HepG2 (cell line): ENCODE measurements around the gene AGPAT3. TPM values are rescaled to one million over a fixed set of nuclear protein-coding genes. Genes with fewer than 3 reads are reported as not detected.

Experiments
- ATAC-seq: fragments of 200-7000 bp; cut with Tn5 transposase; 3 replicates; pipeline ENCODE4 v1.9.1; 2020; ENCODE audit warnings: mild to moderate bottlenecking, moderate library complexity
- BruUV-seq: library from RNA; stranded (reverse); fragments of 400-500 nt; replicated peaks from 2 replicates; lab custom pipeline; 2021; lab: Mats Ljungman, UMichigan
- CTCF ChIA-PET: fragments of 300-600 bp; formaldehyde crosslinking; extraction: SDS; loops from one replicate; lab custom pipeline; 2021; ENCODE audit warnings: low total read pairs, inconsistent platforms, low intra/inter-chr PET ratio; lab: Yijun Ruan, JAX
- POLR2A ChIA-PET: fragments of 350-600 bp; sonication (Branson Sonifier 250); formaldehyde crosslinking; loops from one replicate; lab custom pipeline; 2020; ENCODE audit warnings: antibody characterized with exemption, inconsistent platforms; lab: Yijun Ruan, JAX
- DNase-seq: peaks from one replicate; pipeline ENCODE4 v3.0.0-alpha.2; 2015; ENCODE audit warnings: low spot score
- FAIRE-seq: peaks from 3 replicates; lab custom pipeline; 2011; peaks lifted over from hg19 to GRCh38; lab: Jason Lieb, UNC
- H2AFZ ChIP-seq: one replicate; pipeline ENCODE4 v1.6.1; 2011; ENCODE audit warnings: low read length, inconsistent platforms
- H3K27ac ChIP-seq: fragments of 300-600 bp; 3 replicates; pipeline ENCODE4 v1.8.0; 2011; ENCODE audit warnings: mixed run types, mild to moderate bottlenecking, mixed read lengths, low read length, inconsistent platforms; ENCODE audit not compliant: insufficient read depth; ENCODE audit errors: extremely low read length
- H3K27me3 ChIP-seq, 2 experiments: fragments of 200-600 bp in 1 of 2; 2 replicates in 1 of 2; 3 replicates in 1 of 2; pipeline versions ENCODE4 v1.6.0 to v1.8.0; 2011; ENCODE audit warnings: low read length in 2 of 2, mild to moderate bottlenecking in 2 of 2, moderate library complexity in 2 of 2, inconsistent platforms in 1 of 2; ENCODE audit not compliant: insufficient read depth in 2 of 2, control insufficient read depth in 1 of 2
- H3K36me3 ChIP-seq, 2 experiments: fragments of 200-600 bp in 1 of 2; replicated peaks in 1 of 2; 2 replicates in 1 of 2; 3 replicates in 1 of 2; pipeline versions ENCODE4 v1.5.1 to v1.8.0; 2011; ENCODE audit warnings: low read length in 2 of 2, inconsistent platforms in 1 of 2; ENCODE audit not compliant: insufficient read depth in 2 of 2, control insufficient read depth in 1 of 2
- H3K4me1 ChIP-seq: 2 replicates; pipeline ENCODE4 v1.5.1; 2012; ENCODE audit warnings: low read length, inconsistent platforms; ENCODE audit not compliant: insufficient read depth
- H3K4me2 ChIP-seq: 2 replicates; pipeline ENCODE4 v1.6.0; 2011; ENCODE audit warnings: low read depth, low read length, inconsistent platforms
- H3K4me3 ChIP-seq, 3 experiments: fragments of 200-600 bp in 1 of 3; sonication (generic), shearing (Covaris generic) in 1 of 3; replicated peaks in 1 of 3; 2 replicates each; pipeline ENCODE4 v1.5.1; 2011 to 2016; ENCODE audit warnings: low read length in 3 of 3, inconsistent platforms in 2 of 3, low read depth in 2 of 3, mild to moderate bottlenecking in 2 of 3, control low read depth in 1 of 3, mixed read lengths in 1 of 3; ENCODE audit not compliant: insufficient read depth in 1 of 3
- H3K79me2 ChIP-seq: one replicate; pipeline ENCODE4 v1.6.1; 2011; ENCODE audit warnings: low read length, inconsistent platforms; ENCODE audit not compliant: insufficient read depth
- H3K9ac ChIP-seq: 2 replicates; pipeline ENCODE4 v1.6.0; 2011; ENCODE audit warnings: mild to moderate bottlenecking, low read depth, low read length, inconsistent platforms; ENCODE audit not compliant: insufficient read depth
- H3K9me3 ChIP-seq: 2 replicates; pipeline ENCODE4 v1.5.1; 2012; ENCODE audit warnings: mild to moderate bottlenecking, low read length
- H4K20me1 ChIP-seq: 2 replicates; pipeline ENCODE4 v1.6.0; 2011; ENCODE audit warnings: inconsistent platforms, mild to moderate bottlenecking, low read length, moderate library complexity; ENCODE audit not compliant: insufficient read depth
- CREM ChIP-seq, 2 experiments: sonication (generic) in 1 of 2; formaldehyde crosslinking in 1 of 2; IDR thresholded peaks; 2 replicates each; pipeline versions ENCODE4 v1.4.0 to v1.6.1; 2016 to 2020; ENCODE audit warnings: antibody characterized with exemption in 1 of 2, mild to moderate bottlenecking in 1 of 2, missing genetic modification reagents in 1 of 2
- KMT2A ChIP-seq: sonication (generic); formaldehyde crosslinking; IDR thresholded peaks from 2 replicates; pipeline ENCODE4 v1.4.0; 2020; ENCODE audit warnings: missing genetic modification reagents
- PITX1 ChIP-seq: sonication (generic); formaldehyde crosslinking; IDR thresholded peaks from 2 replicates; pipeline ENCODE4 v1.5.1; 2020; ENCODE audit warnings: mild to moderate bottlenecking, missing genetic modification reagents
- SNAPC5 ChIP-seq: sonication (generic); formaldehyde crosslinking; IDR thresholded peaks from 2 replicates; pipeline ENCODE4 v1.8.1; 2023; ENCODE audit warnings: mild to moderate bottlenecking, missing genetic modification reagents, borderline replicate concordance
- TMF1 ChIP-seq: sonication (generic); formaldehyde crosslinking; IDR thresholded peaks from 2 replicates; pipeline ENCODE4 v1.8.1; 2022; ENCODE audit warnings: low read depth, missing genetic modification reagents
- ZFP62 ChIP-seq: sonication (generic); formaldehyde crosslinking; IDR thresholded peaks from 2 replicates; pipeline ENCODE4 v1.4.0; 2020; ENCODE audit warnings: missing genetic modification reagents
- ZFYVE20 ChIP-seq: sonication (generic); formaldehyde crosslinking; IDR thresholded peaks from 2 replicates; pipeline ENCODE4 v1.8.0; 2023; ENCODE audit warnings: low read depth, mild to moderate bottlenecking, moderate library complexity, missing genetic modification reagents, borderline replicate concordance
- ZMYM2 ChIP-seq: sonication (generic); formaldehyde crosslinking; IDR thresholded peaks from 2 replicates; pipeline ENCODE4 v1.8.0; 2022; ENCODE audit warnings: mild to moderate bottlenecking, missing genetic modification reagents
- ZNF280B ChIP-seq: sonication (generic); formaldehyde crosslinking; IDR thresholded peaks from 2 replicates; pipeline ENCODE4 v1.5.0; 2020; ENCODE audit warnings: missing genetic modification reagents, mild to moderate bottlenecking, borderline replicate concordance
- ZNF329 ChIP-seq: sonication (generic); formaldehyde crosslinking; IDR thresholded peaks from 2 replicates; pipeline ENCODE4 v1.9.0; 2021; ENCODE audit warnings: low read depth, mild to moderate bottlenecking, missing genetic modification reagents
- ZNF569 ChIP-seq: sonication (generic); formaldehyde crosslinking; IDR thresholded peaks from 2 replicates; pipeline ENCODE4 v1.5.0; 2020; ENCODE audit warnings: mild to moderate bottlenecking, missing genetic modification reagents, moderate library complexity, borderline replicate concordance
- ZNF605 ChIP-seq: sonication (generic); formaldehyde crosslinking; IDR thresholded peaks from 2 replicates; pipeline ENCODE4 v1.8.0; 2022; ENCODE audit warnings: mild to moderate bottlenecking, missing genetic modification reagents
- ZNF616 ChIP-seq: sonication (generic); formaldehyde crosslinking; IDR thresholded peaks from 2 replicates; pipeline ENCODE4 v1.5.0; 2020; ENCODE audit warnings: low read depth, mild to moderate bottlenecking, missing genetic modification reagents
- ZNF749 ChIP-seq: sonication (generic); formaldehyde crosslinking; IDR thresholded peaks from 2 replicates; pipeline ENCODE4 v1.8.0; 2022; ENCODE audit warnings: mild to moderate bottlenecking, missing genetic modification reagents, moderate library complexity, borderline replicate concordance
- ZNF776 ChIP-seq: sonication (generic); formaldehyde crosslinking; IDR thresholded peaks from 2 replicates; pipeline ENCODE4 v1.4.0; 2020; ENCODE audit warnings: mild to moderate bottlenecking, missing genetic modification reagents
- WGBS: methylation state at CpG from one replicate; pipeline ENCODE4 v1.1.6; 2017; ENCODE audit warnings: low lambda C conversion rate; 5-methylcytosine and 5-hydroxymethylcytosine counted together
- in situ Hi-C: cut with HindIII; loops from 2 replicates; pipeline ENCODE4 v1.10.0; 2017; ENCODE audit warnings: low pct_unique_long_range_greater_than_20kb; ENCODE audit not compliant: extremely low pct_ligation_motif_present
- intact Hi-C: fragments of 100-400 bp; cut with micrococcal nuclease; formaldehyde crosslinking; loops from one replicate; pipeline ENCODE4 v1.10.0; 2022; ENCODE audit not compliant: unreplicated experiment
- polyA plus RNA-seq, 8 experiments: library from polyadenylated mRNA; depleted of rRNA in 3 of 8; stranded (reverse) in 7 of 8; unstranded in 1 of 8; fragments of >200 nt; fragmentation: Illumina TruSeq in 4 of 8; extraction: Trizol in 4 of 8; gene quantifications; 2 replicates each; pipeline versions ENCODE4 v1.2.1 to v1.2.3, GENCODE V29; 2011 to 2016; ENCODE audit warnings: low read depth in 4 of 8, missing spikeins in 1 of 8, mixed read lengths in 1 of 8; ENCODE audit not compliant: insufficient read depth in 1 of 8
- total RNA-seq, 5 experiments: library from RNA; depleted of rRNA; stranded (reverse); fragments of >200 nt; fragmentation: Illumina TruSeq; extraction: Trizol; gene quantifications; 2 replicates each; pipeline ENCODE4 v1.2.3, GENCODE V29; 2016; ENCODE audit warnings: low read depth in 1 of 5

AGPAT3 gene
- total and polyA plus RNA-seq, 2 of the 13 experiments (the other 11 are each of a cell fraction or from before 2014, with no cell fraction given): 32.2 to 54.4 TPM

GRCh38 chr21:43967981-43968380 lies 103.0 kb downstream of the AGPAT3 start (continued):
- no peak for TF ChIP-seq ZNF776 (CRISPR knock-in tag)
- TF ChIP-seq CREM (IDR thresholded peaks at IDR 0.05): no peak
- no peak for TF ChIP-seq CREM (CRISPR knock-in tag; IDR thresholded peaks at IDR 0.05)
- TF ChIP-seq ZFYVE20 (CRISPR knock-in tag): no peak
- TF ChIP-seq ZNF569 (CRISPR knock-in tag): no peak
- TF ChIP-seq TMF1 (CRISPR knock-in tag): no peak
- TF ChIP-seq, all 625 proteins: peak for 0

GRCh38 chr21:43968410-43969114 lies 103.5 kb downstream of the AGPAT3 start:
- no peak for DNase-seq
- ChIA-PET CTCF (no interaction called here), POLR2A (no interaction called here)
- no TSS peak for BruUV-seq
- FAIRE-seq: no peak
- TF ChIP-seq ZNF749 (CRISPR knock-in tag) (no peak), ZNF616 (no peak), KMT2A (CRISPR knock-in tag) (no peak), ZFP62 (CRISPR knock-in tag) (no peak), ZMYM2 (CRISPR knock-in tag) (no peak), SNAPC5 (no peak), ZNF329 (CRISPR knock-in tag) (no peak), PITX1 (CRISPR knock-in tag) (no peak), ZNF605 (CRISPR knock-in tag) (no peak), ZNF280B (CRISPR knock-in tag) (no peak)
- Histone ChIP-seq H3K79me2 (no peaks in the 10 kb centered on the region), H3K4me3 (no peak overlapping the region), H3K9ac (no peak overlapping the region), H2AFZ (no peak overlapping the region), H3K27me3 (no peaks in the 10 kb centered on the region), H3K27ac (no peak overlapping the region), H3K4me2 (no peak overlapping the region), H4K20me1 (no peaks in the 10 kb centered on the region), H3K9me3 (no peaks in the 10 kb centered on the region), H3K4me1 (peaks cover 12% of the 10 kb centered on the region), H3K36me3 (peaks cover 13 to 46% of the 10 kb centered on the region in 2 experiments)
- in situ Hi-C loops: no loop called here
- WGBS: 96% methylated on average over 9 of the region's 19 CpGs
- intact Hi-C loops: no loop called here
- no peak for ATAC-seq
